Measurements from ENCODE around the gene COQ10B.

- TF ChIP-seq ZFP30 (CRISPR knock-in tag; IDR thresholded peaks at IDR 0.05) (no peak), TSHZ2 (CRISPR knock-in tag; IDR thresholded peaks at IDR 0.05) (no peak), ZNF70 (CRISPR knock-in tag; IDR thresholded peaks at IDR 0.05) (no peak), ESRRG (CRISPR knock-in tag; IDR thresholded peaks at IDR 0.05) (no peak), RARB (CRISPR knock-in tag; IDR thresholded peaks at IDR 0.05) (no peak), PATZ1 (CRISPR knock-in tag; IDR thresholded peaks at IDR 0.05; ENCODE audit: borderline replicate concordance) (no peak), TCF4 (CRISPR knock-in tag; IDR thresholded peaks at IDR 0.05; ENCODE audit: borderline replicate concordance) (no peak), ISL1 (CRISPR knock-in tag; IDR thresholded peaks at IDR 0.05) (no peak), ZFP3 (CRISPR knock-in tag; IDR thresholded peaks at IDR 0.05) (no peak)
These were observed 2.9 kb upstream of the COQ10B start for GRCh38 chr2:197450465-197450864.
